PFSK-1 (cell line): ENCODE results near the gene CCL25.

Experiments
- FOXP2 ChIP-seq: optimal IDR thresholded peaks from 2 replicates; pipeline ENCODE3; 2011; ENCODE audit warnings: borderline replicate concordance, control low read depth, inconsistent platforms; ENCODE audit not compliant: insufficient read depth; ENCODE audit errors: extremely low read length, extremely low read depth
- POLR2AphosphoS5 ChIP-seq: IDR thresholded peaks from 2 replicates; pipeline ENCODE4 v1.6.1; 2012; ENCODE audit warnings: low read depth, mild to moderate bottlenecking, control low read depth, low read length, moderate library complexity
- SIN3A ChIP-seq: IDR thresholded peaks from 2 replicates; pipeline ENCODE4 v1.6.1; 2012; ENCODE audit warnings: mild to moderate bottlenecking, low read length, moderate library complexity, borderline replicate concordance; ENCODE audit not compliant: insufficient read depth
- TAF1 ChIP-seq: IDR thresholded peaks from 2 replicates; pipeline ENCODE4 v1.6.1; 2012; ENCODE audit warnings: low read length, control low read depth, borderline replicate concordance; ENCODE audit not compliant: insufficient read depth
- TF ChIP-seq, protein P1 (sequence below), 2 experiments: IDR thresholded peaks; 2 replicates each; pipeline versions ENCODE4 v1.6.1 to v1.8.0; 2011 to 2012; ENCODE audit warnings: low read depth in 2 of 2, low read length in 2 of 2, control low read depth in 1 of 2, inconsistent platforms in 1 of 2, mild to moderate bottlenecking in 1 of 2, moderate library complexity in 1 of 2; ENCODE audit not compliant: insufficient read depth in 1 of 2

DNA sequence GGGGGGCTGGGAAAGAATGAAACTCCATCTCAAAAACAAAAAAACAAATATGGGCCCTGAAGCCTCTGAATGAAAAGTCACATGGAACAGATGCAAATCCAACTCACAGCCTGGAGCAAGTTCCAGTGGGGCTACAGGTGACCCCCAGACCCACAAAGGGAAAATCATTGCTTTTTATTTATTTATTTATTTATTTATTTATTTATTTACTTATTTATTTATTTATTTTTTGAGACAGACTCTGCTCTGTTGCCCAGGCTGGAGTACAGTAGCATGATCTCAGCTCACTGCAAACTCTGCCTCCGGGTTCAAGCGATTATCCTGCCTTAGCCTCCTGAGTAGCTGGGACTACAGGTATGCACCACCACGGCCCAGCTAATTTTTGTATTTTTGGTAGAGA lies 13.3 kb upstream of the CCL25 start:
- TF ChIP-seq, protein P1, sequence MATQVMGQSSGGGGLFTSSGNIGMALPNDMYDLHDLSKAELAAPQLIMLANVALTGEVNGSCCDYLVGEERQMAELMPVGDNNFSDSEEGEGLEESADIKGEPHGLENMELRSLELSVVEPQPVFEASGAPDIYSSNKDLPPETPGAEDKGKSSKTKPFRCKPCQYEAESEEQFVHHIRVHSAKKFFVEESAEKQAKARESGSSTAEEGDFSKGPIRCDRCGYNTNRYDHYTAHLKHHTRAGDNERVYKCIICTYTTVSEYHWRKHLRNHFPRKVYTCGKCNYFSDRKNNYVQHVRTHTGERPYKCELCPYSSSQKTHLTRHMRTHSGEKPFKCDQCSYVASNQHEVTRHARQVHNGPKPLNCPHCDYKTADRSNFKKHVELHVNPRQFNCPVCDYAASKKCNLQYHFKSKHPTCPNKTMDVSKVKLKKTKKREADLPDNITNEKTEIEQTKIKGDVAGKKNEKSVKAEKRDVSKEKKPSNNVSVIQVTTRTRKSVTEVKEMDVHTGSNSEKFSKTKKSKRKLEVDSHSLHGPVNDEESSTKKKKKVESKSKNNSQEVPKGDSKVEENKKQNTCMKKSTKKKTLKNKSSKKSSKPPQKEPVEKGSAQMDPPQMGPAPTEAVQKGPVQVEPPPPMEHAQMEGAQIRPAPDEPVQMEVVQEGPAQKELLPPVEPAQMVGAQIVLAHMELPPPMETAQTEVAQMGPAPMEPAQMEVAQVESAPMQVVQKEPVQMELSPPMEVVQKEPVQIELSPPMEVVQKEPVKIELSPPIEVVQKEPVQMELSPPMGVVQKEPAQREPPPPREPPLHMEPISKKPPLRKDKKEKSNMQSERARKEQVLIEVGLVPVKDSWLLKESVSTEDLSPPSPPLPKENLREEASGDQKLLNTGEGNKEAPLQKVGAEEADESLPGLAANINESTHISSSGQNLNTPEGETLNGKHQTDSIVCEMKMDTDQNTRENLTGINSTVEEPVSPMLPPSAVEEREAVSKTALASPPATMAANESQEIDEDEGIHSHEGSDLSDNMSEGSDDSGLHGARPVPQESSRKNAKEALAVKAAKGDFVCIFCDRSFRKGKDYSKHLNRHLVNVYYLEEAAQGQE (IDR thresholded peaks at IDR 0.05; ENCODE audit: insufficient read depth in 1 of 2, low read depth in 2 of 2, low read length in 2 of 2), result no peak
- TF ChIP-seq TAF1 (no peak), POLR2AphosphoS5 (no peak), SIN3A (no peak), FOXP2 (no peak)
